ENCODE results near the gene SRBD1.

Gene SRBD1

GRCh38 chr2:45483997-45484396 lies 127.1 kb downstream of the SRBD1 start:
- no peak overlapping the region for H3K4me3 ChIP-seq (ENCODE audit: low read depth, low read length)

- no peak overlapping the region for H3K4me3 ChIP-seq (ENCODE audit: low read depth, low read length)
These were observed 133.5 kb downstream of the SRBD1 start for GRCh38 chr2:45477546-45477945.

- no peak overlapping the region for H3K4me3 ChIP-seq (ENCODE audit: low read depth, low read length)
These were observed 140.5 kb downstream of the SRBD1 start for GRCh38 chr2:45470531-45470930.

GRCh38 chr2:45469314-45470099 lies 141.6 kb downstream of the SRBD1 start:
- no peak overlapping the region for H3K4me3 ChIP-seq (ENCODE audit: low read depth, low read length)

- H3K4me3 ChIP-seq (ENCODE audit: low read depth, low read length): no peak overlapping the region
These were observed 142.8 kb downstream of the SRBD1 start for GRCh38 chr2:45468279-45468678.

- H3K4me3 ChIP-seq (ENCODE audit: low read depth, low read length): no peak overlapping the region
These were observed 145.0 kb downstream of the SRBD1 start for GRCh38 chr2:45466053-45466452.

GRCh38 chr2:45460825-45461224 lies 150.2 kb downstream of the SRBD1 start:
- no peak overlapping the region for H3K4me3 ChIP-seq (ENCODE audit: low read depth, low read length)

- H3K4me3 ChIP-seq (ENCODE audit: low read depth, low read length): no peak overlapping the region
These were observed 151.2 kb downstream of the SRBD1 start for GRCh38 chr2:45459860-45460259.

- H3K4me3 ChIP-seq (ENCODE audit: low read depth, low read length): no peak overlapping the region
These were observed 152.0 kb downstream of the SRBD1 start for GRCh38 chr2:45458909-45459563.

- H3K4me3 ChIP-seq (ENCODE audit: low read depth, low read length): no peak overlapping the region
These were observed 153.7 kb downstream of the SRBD1 start for GRCh38 chr2:45457211-45457945.

GRCh38 chr2:45452866-45453265 lies 158.2 kb downstream of the SRBD1 start:
- no peak overlapping the region for H3K4me3 ChIP-seq (ENCODE audit: low read depth, low read length)

- H3K4me3 ChIP-seq (ENCODE audit: low read depth, low read length): no peak overlapping the region
These were observed 160.4 kb downstream of the SRBD1 start for GRCh38 chr2:45450634-45451033.

- no peak overlapping the region for H3K4me3 ChIP-seq (ENCODE audit: low read depth, low read length)
These were observed 162.8 kb downstream of the SRBD1 start for GRCh38 chr2:45448217-45448616.

- H3K4me3 ChIP-seq (ENCODE audit: low read depth, low read length): no peak overlapping the region
These were observed 165.1 kb downstream of the SRBD1 start for GRCh38 chr2:45446016-45446415.

- no peak overlapping the region for H3K4me3 ChIP-seq (ENCODE audit: low read depth, low read length)
These were observed 166.0 kb downstream of the SRBD1 start for GRCh38 chr2:45445037-45445436.

- H3K4me3 ChIP-seq (ENCODE audit: low read depth, low read length): no peak overlapping the region
These were observed 168.1 kb downstream of the SRBD1 start for GRCh38 chr2:45443012-45443411.

GRCh38 chr2:45442026-45442425 lies 169.0 kb downstream of the SRBD1 start:
- H3K4me3 ChIP-seq (ENCODE audit: low read depth, low read length): no peak overlapping the region

GRCh38 chr2:45441571-45441970 lies 169.5 kb downstream of the SRBD1 start:
- no peak overlapping the region for H3K4me3 ChIP-seq (ENCODE audit: low read depth, low read length)

GRCh38 chr2:45439788-45440773 lies 171.0 kb downstream of the SRBD1 start:
- no peak overlapping the region for H3K4me3 ChIP-seq (ENCODE audit: low read depth, low read length)

GRCh38 chr2:45438872-45439665 lies 172.0 kb downstream of the SRBD1 start:
- no peak overlapping the region for H3K4me3 ChIP-seq (ENCODE audit: low read depth, low read length)
